ENCODE data around the gene BDKRB2. TPM values are rescaled to one million over a fixed set of nuclear protein-coding genes. Genes with fewer than 3 reads are reported as not detected.

The BDKRB2 gene
- total and polyA plus RNA-seq, 2 experiments from 2014 or later, result 4.4 to 5.9 TPM

DNA sequence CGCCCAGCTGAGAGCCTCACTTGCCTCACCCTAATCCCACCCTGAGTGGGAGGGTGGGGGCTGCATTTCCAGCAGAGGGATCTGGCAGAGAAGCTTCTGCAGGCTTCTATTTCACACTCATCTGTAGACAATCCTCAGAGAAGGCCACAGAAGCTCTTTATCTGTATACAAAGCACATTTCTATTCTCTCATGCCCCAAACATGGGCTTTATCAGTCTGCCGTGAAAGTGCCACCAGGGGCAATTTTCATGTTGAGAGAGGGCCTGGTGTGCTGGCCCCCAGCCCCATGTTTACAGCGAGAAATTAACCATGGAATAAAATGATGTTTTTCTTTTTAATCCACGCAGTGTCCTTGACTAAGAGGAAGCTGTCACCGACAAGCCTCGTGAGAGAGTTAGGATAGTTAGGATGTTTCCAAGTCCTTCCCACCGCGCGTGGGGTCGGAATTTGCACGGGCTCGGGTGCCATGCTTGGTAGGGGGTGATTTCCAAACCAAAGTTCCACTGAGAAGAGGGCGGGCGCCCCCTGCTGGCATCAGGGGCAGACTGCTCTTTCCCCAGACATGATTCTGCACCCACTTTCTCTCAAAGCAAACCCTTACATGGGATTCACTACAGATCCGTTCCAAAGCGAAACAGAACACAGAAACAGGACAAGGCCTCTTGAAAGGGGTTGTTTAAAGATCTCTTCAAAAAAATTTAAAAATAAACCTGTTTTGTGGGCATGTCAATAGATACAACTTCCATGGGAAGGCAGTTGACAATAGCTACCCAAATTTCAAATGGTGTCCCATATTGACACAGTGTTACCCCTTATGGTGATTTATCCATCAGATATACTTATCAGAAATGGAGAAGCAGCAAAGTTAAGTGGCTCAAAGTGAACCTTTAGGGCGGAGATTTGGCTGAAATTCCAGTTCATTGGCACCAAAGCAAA, 70.8 kb downstream of the BDKRB2 start:
- Histone ChIP-seq H3K4me3 (no peak overlapping the region), H3K36me3 (replicated peaks; ENCODE audit: insufficient read depth, low read depth) (no peaks in the 10 kb centered on the region), H3K4me1 (ENCODE audit: insufficient read depth) (peaks cover 16% of the 10 kb centered on the region), H3K9me3 (ENCODE audit: low read depth) (no peaks in the 10 kb centered on the region), H2AFZ (no peak overlapping the region), H3K27me3 (no peaks in the 10 kb centered on the region), H4K20me1 (ENCODE audit: insufficient read depth, poor library complexity, severe bottlenecking) (no peaks in the 10 kb centered on the region), H3K4me2 (peak overlapping the region; percentile 54), H3K27ac (peak overlapping the region; percentile 58), H3K9me2 (replicated peaks; ENCODE audit: insufficient read depth) (no peaks in the 10 kb centered on the region), H3K79me2 (no peaks in the 10 kb centered on the region)
- DNase-seq (ENCODE audit: low spot score), result peak; percentile 89
- TF ChIP-seq, protein P1, sequence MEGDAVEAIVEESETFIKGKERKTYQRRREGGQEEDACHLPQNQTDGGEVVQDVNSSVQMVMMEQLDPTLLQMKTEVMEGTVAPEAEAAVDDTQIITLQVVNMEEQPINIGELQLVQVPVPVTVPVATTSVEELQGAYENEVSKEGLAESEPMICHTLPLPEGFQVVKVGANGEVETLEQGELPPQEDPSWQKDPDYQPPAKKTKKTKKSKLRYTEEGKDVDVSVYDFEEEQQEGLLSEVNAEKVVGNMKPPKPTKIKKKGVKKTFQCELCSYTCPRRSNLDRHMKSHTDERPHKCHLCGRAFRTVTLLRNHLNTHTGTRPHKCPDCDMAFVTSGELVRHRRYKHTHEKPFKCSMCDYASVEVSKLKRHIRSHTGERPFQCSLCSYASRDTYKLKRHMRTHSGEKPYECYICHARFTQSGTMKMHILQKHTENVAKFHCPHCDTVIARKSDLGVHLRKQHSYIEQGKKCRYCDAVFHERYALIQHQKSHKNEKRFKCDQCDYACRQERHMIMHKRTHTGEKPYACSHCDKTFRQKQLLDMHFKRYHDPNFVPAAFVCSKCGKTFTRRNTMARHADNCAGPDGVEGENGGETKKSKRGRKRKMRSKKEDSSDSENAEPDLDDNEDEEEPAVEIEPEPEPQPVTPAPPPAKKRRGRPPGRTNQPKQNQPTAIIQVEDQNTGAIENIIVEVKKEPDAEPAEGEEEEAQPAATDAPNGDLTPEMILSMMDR (IDR thresholded peaks at IDR 0.05; ENCODE audit: poor library complexity), result peak; percentile 91
- TF ChIP-seq EZH2phosphoT487 (IDR thresholded peaks at IDR 0.05; ENCODE audit: low read depth, severe bottlenecking, unreplicated experiment), result no peak
- 22% methylated on average over 17 of the region's 17 CpGs for WGBS (ENCODE audit: low lambda C conversion rate, missing lambda C conversion rate)

DNA sequence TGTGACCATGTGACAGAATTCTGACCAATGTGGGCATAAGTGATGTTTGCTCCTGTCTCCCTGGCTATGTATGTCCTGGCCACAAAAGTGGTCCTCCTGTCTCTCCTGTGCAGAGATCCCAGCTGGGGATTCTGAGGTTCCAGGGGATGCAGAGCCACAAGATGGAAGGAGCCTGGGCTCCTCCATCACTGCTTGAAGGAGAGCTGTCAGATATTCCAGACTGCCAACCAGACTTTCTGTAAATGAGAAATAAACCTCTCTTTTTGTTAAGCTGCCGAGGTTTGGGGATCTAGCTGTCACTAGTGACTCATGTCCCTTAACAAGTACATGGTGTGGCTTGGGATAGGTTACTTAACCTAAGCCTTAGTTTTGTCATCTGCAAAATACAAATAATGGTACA, 73.3 kb downstream of the BDKRB2 start:
- Histone ChIP-seq H3K9me3 (ENCODE audit: low read depth) (no peaks in the 10 kb centered on the region), H3K27me3 (no peaks in the 10 kb centered on the region), H3K36me3 (replicated peaks; ENCODE audit: insufficient read depth, low read depth) (no peaks in the 10 kb centered on the region), H3K79me2 (no peaks in the 10 kb centered on the region), H3K4me3 (no peak overlapping the region), H3K4me1 (ENCODE audit: insufficient read depth) (peaks cover 16% of the 10 kb centered on the region), H4K20me1 (ENCODE audit: insufficient read depth, poor library complexity, severe bottlenecking) (no peaks in the 10 kb centered on the region), H3K27ac (no peak overlapping the region), H3K9me2 (replicated peaks; ENCODE audit: insufficient read depth) (no peaks in the 10 kb centered on the region), H2AFZ (no peak overlapping the region), H3K4me2 (no peak overlapping the region)
- TF ChIP-seq EZH2 (IDR thresholded peaks at IDR 0.05; ENCODE audit: borderline replicate concordance) (no peak), EZH2phosphoT487 (IDR thresholded peaks at IDR 0.05; ENCODE audit: low read depth, severe bottlenecking, unreplicated experiment) (no peak)
- TF ChIP-seq, protein P1 (IDR thresholded peaks at IDR 0.05; ENCODE audit: poor library complexity), result no peak
- DNase-seq (ENCODE audit: low spot score), result no peak
- WGBS (ENCODE audit: low lambda C conversion rate, missing lambda C conversion rate), result 87% methylated on average over 1 of the region's 1 CpG

DNA sequence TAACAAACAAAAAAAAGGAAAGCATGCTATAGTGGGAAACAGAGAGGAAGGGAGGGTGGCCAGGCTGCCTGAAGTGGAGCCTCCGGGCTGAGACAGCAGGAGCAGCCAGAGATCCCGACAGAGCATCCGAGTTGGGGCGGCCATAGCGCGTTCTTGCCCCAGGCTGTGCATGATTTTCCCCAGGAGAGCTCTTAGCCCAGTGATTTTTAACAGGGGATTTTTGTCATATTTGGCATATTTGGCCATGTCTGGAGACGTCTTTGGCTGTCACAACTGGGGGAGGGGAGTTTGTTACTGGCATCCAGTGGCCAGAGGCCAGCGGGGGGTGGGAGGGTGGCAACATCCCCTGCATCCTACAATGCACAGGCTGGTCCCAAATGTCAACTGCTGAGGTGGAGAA, 74.9 kb downstream of the BDKRB2 start:
- DNase-seq (ENCODE audit: low spot score), result no peak
- Histone ChIP-seq H3K36me3 (replicated peaks; ENCODE audit: insufficient read depth, low read depth) (no peaks in the 10 kb centered on the region), H3K27me3 (no peaks in the 10 kb centered on the region), H2AFZ (no peak overlapping the region), H3K4me2 (no peak overlapping the region), H4K20me1 (ENCODE audit: insufficient read depth, poor library complexity, severe bottlenecking) (no peaks in the 10 kb centered on the region), H3K4me3 (no peak overlapping the region), H3K79me2 (no peaks in the 10 kb centered on the region), H3K9me3 (ENCODE audit: low read depth) (no peaks in the 10 kb centered on the region), H3K4me1 (ENCODE audit: insufficient read depth) (peaks cover 16% of the 10 kb centered on the region), H3K27ac (no peak overlapping the region), H3K9me2 (replicated peaks; ENCODE audit: insufficient read depth) (no peaks in the 10 kb centered on the region)
- WGBS (ENCODE audit: low lambda C conversion rate, missing lambda C conversion rate), result 34% methylated on average over 8 of the region's 8 CpGs
- TF ChIP-seq EZH2 (IDR thresholded peaks at IDR 0.05; ENCODE audit: borderline replicate concordance) (no peak), EZH2phosphoT487 (IDR thresholded peaks at IDR 0.05; ENCODE audit: low read depth, severe bottlenecking, unreplicated experiment) (no peak)
- TF ChIP-seq, protein P1 (IDR thresholded peaks at IDR 0.05; ENCODE audit: poor library complexity), result no peak
